ENCODE results near the gene GTPBP6.
"Not testable (repeated sequence)": the region's sequence is repeated elsewhere in the genome, so short reads cannot be mapped to it uniquely, and the experiment has no call there.

The GTPBP6 gene

GRCh38 chrX:314781-315595 lies 3.6 kb downstream of the GTPBP6 start:
- DNase-seq = no peak

GRCh38 chrX:314049-314448 lies 4.5 kb downstream of the GTPBP6 start:
- DNase-seq = no peak

- no peak for DNase-seq
Observed at GRCh38 chrX:313546-313945, 5.0 kb downstream of the GTPBP6 start.

- DNase-seq = no peak
Observed at GRCh38 chrX:312621-313331, 5.8 kb downstream of the GTPBP6 start.

- DNase-seq = no peak
Observed at GRCh38 chrX:311156-312129, 7.2 kb downstream of the GTPBP6 start.

- DNase-seq = no peak
Observed at GRCh38 chrX:310621-311155, 7.9 kb downstream of the GTPBP6 start.

- no peak for DNase-seq
Observed at GRCh38 chrX:308821-309520, 9.6 kb downstream of the GTPBP6 start.

- no peak for DNase-seq
Observed at GRCh38 chrX:307261-308111, 11.1 kb downstream of the GTPBP6 start.

GRCh38 chrX:306614-307251 lies 11.9 kb downstream of the GTPBP6 start:
- DNase-seq = not testable (repeated sequence)

- not testable (repeated sequence) for DNase-seq
Observed at GRCh38 chrX:305781-306613, 12.6 kb downstream of the GTPBP6 start.

- DNase-seq = no peak
Observed at GRCh38 chrX:302975-303374, 15.6 kb downstream of the GTPBP6 start.

GRCh38 chrX:300334-300733 lies 18.3 kb downstream of the GTPBP6 start:
- DNase-seq = no peak

GRCh38 chrX:298993-299392 lies 19.6 kb downstream of the GTPBP6 start:
- DNase-seq = no peak

GRCh38 chrX:295136-295535 lies 23.5 kb downstream of the GTPBP6 start:
- no peak for DNase-seq

- no peak for DNase-seq
Observed at GRCh38 chrX:292900-293897, 25.4 kb downstream of the GTPBP6 start.

- no peak for DNase-seq
Observed at GRCh38 chrX:291411-291901, 27.1 kb downstream of the GTPBP6 start.

GRCh38 chrX:290476-291166 lies 28.0 kb downstream of the GTPBP6 start:
- no peak for DNase-seq

- no peak for DNase-seq
Observed at GRCh38 chrX:288561-288991, 30.0 kb downstream of the GTPBP6 start.

All from CD4-positive, alpha-beta T cell treated with Interleukin-12 subunit alpha and Interleukin-12 subunit beta, for 1 hour (primary cell).